D721Med (cell line): Measurements from ENCODE around the gene ZSCAN20.
A peak's percentile ranks its signal among the peaks of the same experiment; 100 is the strongest.

ENCODE experiments used
- DNase-seq: peaks from one replicate; pipeline ENCODE4 v3.0.0; 2011; ENCODE audit warnings: low spot score; ENCODE audit not compliant: insufficient read length
- FAIRE-seq: peaks from 2 replicates; lab custom pipeline; 2011; peaks lifted over from hg19 to GRCh38; lab: Jason Lieb, UNC
- TF ChIP-seq, protein P1 (sequence below): IDR thresholded peaks from 2 replicates; pipeline ENCODE4 v1.5.1; 2012; ENCODE audit warnings: mild to moderate bottlenecking, control low read depth; ENCODE audit not compliant: insufficient read depth; ENCODE audit errors: missing control alignments

Gene ZSCAN20

DNA sequence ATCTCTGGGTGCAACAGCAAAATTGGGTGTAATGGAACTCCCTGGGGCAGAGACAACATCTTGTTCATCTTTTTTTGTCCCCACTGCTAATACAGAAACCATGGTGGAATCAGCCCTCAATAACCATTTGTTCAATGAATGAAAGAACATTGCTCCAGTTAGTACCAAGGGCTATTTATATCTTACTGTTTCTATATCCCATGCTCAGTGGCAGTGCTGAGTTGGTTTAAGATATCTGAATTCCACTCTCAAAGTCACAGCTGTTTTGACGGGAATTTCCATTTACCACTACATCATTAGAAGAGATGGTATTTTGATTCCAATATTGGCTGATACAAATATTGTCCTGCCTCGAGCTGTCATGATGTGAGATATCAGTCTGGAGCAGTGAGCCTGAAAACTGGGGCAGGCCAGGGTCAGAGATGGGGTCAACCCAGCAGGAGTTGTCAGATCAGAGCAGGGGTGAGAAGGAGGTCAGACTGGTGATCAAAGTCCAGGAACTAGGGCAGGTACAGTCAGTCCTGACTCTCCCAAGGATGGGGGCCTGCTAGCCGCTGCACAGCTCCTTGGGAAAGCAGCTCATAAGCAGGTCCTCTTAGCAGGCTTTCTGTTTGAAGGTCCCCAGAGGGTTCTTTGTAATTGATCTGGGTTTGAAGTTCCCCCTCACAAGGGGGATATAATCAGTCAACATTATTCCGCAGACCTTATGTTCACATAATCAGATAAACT is 35.7 kb upstream of the ZSCAN20 start:
- no peak for DNase-seq
- TF ChIP-seq, protein P1, sequence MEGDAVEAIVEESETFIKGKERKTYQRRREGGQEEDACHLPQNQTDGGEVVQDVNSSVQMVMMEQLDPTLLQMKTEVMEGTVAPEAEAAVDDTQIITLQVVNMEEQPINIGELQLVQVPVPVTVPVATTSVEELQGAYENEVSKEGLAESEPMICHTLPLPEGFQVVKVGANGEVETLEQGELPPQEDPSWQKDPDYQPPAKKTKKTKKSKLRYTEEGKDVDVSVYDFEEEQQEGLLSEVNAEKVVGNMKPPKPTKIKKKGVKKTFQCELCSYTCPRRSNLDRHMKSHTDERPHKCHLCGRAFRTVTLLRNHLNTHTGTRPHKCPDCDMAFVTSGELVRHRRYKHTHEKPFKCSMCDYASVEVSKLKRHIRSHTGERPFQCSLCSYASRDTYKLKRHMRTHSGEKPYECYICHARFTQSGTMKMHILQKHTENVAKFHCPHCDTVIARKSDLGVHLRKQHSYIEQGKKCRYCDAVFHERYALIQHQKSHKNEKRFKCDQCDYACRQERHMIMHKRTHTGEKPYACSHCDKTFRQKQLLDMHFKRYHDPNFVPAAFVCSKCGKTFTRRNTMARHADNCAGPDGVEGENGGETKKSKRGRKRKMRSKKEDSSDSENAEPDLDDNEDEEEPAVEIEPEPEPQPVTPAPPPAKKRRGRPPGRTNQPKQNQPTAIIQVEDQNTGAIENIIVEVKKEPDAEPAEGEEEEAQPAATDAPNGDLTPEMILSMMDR: no peak
- FAIRE-seq: peak; percentile 96

DNA sequence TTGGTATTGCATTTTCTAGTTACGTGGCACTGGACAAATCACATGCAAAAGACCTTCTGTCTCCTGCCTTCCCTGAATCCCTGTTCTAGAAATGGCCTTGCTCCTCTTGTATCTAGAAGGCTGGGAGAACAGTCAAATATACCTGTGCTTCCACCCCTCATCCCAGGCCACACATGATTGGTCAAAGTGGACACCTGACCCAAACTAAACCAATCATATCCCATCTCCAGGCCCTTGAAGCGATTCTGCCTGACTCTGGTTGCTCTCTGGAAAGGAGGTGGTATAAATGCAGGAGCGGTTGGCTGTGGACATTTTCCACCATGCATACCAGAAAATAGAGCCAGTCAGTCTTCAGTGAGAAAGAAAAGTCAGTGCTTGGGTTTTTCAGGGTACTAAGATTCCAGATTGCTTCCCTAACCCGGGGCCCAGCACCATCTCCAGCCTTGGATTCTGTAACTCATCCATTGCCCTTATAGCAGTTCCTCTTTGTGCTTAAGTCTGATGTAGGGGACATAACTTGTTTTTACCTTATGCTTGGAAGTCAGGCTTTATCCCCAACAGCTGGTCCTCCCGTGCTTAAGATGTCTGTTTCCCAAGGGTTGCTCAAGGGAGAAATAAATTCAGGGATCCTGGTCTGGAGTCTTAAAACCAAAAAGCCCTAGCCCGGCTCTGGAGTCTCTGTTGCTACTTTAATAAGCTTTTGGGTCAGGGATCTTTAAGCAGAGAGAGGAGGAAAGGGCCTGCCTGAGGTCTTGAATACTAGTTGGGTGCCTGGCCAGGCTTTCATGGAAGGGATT is 33.9 kb upstream of the ZSCAN20 start:
- TF ChIP-seq, protein P1: no peak
- DNase-seq (no peak), FAIRE-seq (no peak)

DNA sequence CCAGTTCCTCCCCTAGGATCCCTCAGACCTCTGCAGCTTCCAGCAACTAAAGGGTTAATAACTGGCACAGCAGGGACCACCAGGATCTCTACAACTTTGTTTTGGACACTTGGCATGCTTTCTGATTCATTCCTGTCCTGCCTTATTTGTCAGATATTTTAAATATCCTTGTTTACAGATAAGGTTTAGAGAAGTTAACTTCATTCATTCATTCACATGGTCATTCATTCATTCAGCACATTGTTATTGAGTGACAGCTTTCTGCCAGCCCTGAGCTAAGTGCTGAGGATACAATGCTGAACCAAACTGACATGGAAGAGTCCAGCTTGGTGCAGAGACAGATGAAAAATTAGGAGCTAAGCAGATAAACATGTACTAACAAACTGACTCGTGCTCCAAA is 32.8 kb upstream of the ZSCAN20 start:
- TF ChIP-seq, protein P1: no peak
- DNase-seq (no peak), FAIRE-seq (no peak)

DNA sequence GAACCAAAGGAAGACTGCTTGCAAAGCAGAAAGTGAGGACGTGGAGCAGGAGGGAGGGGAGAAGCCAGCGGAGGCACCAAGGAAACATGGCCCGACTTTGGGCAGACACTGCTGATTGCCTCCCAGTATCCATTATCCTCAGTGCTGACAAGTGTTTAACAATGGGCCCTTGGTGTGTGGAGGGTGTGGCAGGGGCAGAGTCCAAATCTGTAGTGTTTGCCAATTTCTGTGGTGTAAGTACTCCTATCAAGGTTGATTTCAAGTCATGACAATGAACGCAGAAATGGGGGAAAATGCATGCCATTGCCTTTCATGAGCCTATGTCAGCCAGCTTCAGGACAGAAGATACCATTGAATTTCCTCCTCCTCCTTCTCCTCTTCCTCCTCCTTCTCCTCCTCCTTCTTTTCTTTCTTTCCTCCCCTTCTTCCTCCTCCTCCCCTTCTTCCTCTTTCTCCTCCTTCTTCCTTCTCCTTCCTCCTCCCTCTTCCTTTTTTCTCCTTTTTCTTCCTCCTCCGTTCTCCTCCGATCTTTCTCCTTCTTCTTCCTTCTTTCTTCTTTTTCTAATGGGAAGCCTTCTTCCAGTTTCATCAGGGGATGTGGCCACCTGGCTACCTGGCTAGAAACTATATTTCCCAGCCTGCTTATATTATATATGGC is 31.2 kb upstream of the ZSCAN20 start:
- TF ChIP-seq, protein P1: no peak
- no peak for FAIRE-seq
- DNase-seq: no peak

DNA sequence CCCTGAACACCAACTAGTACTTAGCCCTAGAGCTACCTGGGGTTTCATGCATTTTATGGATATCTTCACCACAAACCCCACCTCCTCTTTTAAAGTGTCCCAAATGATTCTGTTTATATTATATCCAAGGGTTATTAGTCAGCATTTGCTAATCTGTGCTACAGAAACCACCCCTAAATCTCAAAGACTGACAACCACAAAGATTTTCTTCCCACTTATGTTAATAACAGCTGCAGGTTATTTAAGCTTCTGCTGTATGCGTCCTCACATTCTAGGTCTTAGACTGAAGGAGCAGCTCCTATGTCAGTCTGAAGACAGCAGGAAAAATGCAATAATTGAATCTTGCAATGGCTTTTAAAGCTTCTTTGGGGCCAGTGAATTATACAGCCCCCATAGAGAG is 30.3 kb upstream of the ZSCAN20 start:
- no peak for FAIRE-seq
- TF ChIP-seq, protein P1: no peak
- no peak for DNase-seq

DNA sequence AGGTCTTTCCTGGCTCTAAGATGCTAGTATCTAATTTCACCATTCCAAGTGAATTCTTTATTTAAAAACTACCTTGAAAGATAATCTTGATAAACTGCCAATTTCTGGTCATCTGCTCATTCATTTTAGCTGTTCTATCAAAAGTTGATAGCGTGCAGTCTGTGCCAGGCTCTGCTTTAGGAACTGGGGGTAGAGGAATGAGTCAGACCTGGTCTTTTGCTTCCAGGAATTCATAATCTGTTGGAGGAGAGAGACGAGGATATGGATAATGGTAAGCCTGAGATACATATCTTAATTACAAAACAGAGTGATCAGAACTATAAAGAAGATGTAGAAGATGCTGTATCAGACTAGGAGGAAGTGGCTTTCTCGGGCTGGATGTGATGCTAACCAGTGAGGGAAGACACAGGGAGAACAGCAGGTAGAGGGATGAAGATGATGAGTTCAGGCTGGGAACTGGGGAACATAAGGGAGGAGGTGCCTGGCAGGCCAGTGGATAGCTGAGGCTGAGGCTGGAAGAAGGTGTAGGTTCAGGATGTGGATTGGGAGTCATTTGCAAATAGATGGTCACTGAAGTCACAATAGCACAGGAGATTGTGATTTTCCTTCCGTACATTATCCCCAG is 29.3 kb upstream of the ZSCAN20 start:
- FAIRE-seq (no peak), DNase-seq (no peak)

More for the DNA sequence above, 29.3 kb upstream of the ZSCAN20 start:
- TF ChIP-seq, protein P1: no peak
